GM21737 (cell line): Measurements from ENCODE around the gene CYP27C1.
"Not testable (repeated sequence)": the region's sequence is repeated elsewhere in the genome, so short reads cannot be mapped to it uniquely, and the experiment has no call there.

Experiments
- ATAC-seq: cut with Tn5 transposase; IDR thresholded peaks from one replicate; pipeline ENCODE4 v1.9.1; 2021; ENCODE audit warnings: mild to moderate bottlenecking, moderate library complexity; ENCODE audit not compliant: unreplicated experiment

The CYP27C1 gene, protein sequence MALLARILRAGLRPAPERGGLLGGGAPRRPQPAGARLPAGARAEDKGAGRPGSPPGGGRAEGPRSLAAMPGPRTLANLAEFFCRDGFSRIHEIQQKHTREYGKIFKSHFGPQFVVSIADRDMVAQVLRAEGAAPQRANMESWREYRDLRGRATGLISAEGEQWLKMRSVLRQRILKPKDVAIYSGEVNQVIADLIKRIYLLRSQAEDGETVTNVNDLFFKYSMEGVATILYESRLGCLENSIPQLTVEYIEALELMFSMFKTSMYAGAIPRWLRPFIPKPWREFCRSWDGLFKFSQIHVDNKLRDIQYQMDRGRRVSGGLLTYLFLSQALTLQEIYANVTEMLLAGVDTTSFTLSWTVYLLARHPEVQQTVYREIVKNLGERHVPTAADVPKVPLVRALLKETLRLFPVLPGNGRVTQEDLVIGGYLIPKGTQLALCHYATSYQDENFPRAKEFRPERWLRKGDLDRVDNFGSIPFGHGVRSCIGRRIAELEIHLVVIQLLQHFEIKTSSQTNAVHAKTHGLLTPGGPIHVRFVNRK

DNA sequence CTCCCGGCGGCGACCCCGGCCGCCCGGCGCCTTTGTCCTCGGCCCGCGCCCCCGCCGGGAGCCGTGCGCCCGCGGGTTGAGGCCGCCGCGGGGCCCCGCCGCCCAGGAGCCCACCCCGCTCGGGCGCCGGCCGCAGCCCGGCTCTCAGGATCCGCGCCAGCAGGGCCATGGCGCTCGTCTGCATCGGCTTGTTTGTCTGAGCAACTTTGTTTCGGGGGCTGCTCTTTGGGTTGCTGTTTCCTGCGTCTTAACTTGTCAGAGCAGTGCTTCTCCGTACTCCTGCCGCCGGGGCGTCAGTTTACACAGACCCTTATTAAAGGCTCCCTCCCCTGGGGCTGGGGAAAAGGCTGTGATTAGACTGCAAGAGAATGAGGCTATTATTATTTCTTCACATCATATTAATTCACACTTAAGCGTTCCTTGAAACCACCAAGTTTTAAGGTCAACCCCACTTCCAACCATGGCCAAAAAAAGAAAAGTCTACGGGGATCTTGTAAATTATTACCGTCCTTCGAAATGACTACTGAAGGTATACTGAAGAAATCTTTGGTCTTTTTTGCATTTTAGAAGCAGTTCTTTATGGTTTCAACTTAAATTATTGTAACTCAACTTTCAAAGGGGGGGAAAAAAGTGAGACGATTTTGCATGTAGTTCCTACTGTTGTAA, at the start of gene CYP27C1:
Gene CYP27C1 (minus strand): TSS at position 198 of the 666 bp plus-strand sequence. CDS start 29 bp downstream, at position 169.
- no peak for ATAC-seq

DNA sequence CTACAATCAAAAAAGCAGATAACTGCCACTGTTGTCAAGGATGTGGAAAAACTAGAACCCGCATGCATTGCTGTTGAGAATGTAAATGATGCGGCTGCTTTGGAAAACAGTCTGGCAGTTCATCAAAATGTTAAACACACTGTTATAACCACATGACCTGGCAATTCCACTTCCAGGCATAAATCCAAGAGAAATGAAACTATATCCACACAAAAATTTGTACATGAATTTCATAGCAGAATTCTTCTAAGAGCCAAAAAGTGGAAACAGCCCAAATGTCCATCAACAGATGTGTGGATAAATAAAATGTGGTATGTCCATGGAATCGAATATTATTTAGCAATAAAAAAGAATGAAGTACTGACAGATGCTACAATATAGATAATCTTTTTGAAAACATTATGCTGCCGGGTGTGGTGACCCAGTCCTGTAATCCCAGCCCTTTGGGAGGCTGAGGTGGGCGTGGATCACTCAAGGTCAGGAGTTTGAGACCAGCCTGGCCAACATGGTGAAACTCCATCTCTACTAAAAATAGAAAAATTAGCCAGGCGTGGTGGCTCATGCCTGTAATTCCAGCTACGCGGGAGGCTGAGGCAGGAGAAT, 41.8 kb upstream of the CYP27C1 start:
- ATAC-seq = no peak

DNA sequence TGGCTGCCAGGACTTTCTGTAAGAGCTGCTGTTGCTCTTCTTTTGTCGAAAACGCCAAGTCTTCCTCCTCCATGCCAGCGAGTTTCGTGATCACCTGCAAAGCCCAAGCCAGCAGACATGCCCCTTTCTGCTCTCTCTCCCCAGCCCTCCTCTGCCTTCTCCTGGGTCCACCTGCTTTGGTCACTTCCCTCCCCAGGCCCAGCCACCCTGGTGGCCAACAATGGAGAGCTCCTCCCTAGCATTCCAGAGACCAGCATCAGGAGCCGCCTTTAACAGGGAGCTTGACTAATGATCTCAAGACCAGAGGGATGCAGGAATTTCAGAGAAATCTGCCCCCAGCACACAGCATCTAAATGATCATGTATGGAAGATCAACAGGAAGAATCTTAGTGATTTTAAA, 39.3 kb upstream of the CYP27C1 start:
- ATAC-seq = no peak

DNA sequence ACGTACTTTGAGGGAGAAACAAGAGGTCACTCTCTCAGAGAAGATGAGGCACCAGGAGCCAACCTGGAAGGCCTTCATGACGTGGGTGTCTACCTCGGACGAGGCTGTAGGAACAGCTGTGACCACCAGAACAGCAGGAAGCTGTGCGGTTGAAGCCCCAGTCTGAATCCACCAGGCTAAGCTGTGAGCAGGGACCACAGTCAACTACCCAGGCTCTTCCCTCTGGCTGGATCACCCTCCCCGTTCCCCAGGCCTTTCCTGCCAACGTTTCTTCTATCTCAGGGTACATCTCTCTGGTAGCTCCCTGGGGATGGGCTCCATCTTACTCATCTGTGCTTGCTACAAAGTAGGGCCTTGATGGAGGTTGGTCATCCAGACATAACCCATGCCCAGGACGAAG, 36.8 kb upstream of the CYP27C1 start:
- no peak for ATAC-seq

DNA sequence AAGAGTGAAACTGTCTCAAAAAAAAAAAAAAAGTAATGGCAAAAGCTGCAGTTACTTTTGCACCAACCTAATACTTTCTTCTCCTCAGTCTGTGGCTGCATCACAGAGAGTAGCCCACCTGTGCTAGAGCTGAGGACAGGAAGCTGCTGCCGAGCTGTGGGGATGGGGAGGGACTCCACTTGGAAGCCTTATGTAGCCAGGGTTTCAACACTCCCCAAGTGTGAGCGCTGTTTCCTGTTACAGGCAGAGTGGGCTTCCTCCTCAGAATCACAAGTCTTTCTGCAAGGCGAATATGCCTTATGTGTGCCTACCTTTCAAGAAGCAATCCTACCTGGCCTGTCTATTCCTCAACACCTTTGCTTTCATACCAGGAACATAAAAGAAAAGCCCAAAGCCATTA, 36.3 kb upstream of the CYP27C1 start:
- no peak for ATAC-seq

DNA sequence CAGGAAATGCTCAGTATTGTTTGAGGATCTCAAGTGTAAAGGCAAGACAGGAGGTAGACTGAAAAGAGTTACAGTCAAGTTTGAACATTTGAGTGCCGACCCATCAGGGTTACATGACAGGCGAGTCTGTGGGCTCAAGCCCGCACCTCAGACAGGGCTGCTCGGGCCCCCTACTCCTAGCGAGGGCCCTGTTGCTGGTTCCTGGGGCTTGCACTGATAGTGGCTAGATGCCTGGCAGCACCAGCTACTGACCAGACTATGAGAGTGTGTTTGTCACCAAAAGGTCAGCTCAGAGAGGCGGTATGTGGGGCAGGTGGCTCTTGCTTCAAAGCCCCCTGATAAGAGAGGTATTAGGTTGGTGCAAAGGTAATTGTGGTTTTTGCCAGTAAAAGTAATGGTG, 35.6 kb upstream of the CYP27C1 start:
- ATAC-seq = no peak

DNA sequence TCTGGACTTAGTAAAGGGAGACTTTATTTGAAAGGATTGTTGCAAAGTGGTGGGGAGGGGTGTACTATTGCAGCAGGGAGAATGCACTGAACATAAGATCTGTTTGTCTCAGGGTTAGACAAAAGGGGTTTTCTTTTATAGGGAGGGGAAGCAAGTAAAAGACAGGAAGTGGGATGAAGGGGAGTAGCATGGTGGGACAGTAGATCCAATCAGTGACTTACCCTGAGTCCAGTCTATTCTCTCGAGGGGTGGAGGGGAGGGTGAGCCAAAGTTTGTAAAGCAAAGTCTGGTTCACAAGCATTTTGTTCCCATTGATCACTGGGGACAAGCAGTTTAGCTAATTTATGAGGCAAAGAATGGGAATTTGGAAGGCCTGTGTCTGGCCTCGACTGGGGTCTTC, 35.0 kb upstream of the CYP27C1 start:
- ATAC-seq = no peak

DNA sequence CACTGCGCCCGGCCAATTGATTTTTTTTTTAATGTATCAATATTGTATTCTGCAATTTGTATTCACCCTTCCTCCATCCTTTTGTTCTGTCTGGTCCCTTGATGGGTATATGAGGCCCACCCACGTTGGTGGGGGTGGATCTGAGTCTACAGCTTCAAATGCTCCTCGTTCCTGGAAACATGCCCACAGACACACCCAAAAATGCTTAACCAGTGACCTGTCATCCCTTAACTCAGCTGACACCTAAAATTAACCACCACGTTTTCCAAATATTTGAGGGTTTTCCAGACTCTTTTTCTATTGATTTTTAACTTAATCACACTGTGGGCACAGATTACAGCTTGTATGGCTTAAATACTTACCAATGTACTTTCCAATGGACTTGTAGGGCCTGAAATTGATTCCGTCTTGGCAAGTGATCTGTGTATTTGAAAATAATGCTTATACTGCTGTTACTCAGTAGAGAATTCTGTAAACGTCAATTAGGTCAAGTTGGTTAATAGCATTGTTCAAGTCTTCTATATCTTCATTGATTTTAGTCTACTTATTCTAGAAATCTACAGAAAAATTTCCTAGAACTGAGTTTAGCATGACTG, 34.4 kb upstream of the CYP27C1 start:
- ATAC-seq = no peak

DNA sequence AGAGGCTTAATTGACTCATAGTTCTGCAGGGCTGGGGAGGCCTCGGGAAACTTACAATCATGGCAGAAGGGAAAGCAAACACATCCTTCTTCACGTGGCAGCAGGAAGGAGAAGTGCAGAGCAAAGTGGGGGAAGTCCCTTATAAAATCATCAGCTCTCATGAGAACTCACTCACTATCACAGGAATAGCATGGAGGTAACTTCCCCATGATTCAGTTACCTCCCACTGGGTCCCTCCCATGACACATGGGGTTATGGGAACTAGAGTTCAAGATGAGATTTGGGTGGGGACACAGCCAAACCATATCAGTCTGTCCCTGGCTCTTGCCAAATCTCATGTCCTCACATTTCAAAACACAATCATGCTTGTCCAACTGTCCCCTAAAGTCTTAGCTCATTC, 21.1 kb upstream of the CYP27C1 start:
- not testable (repeated sequence) for ATAC-seq

DNA sequence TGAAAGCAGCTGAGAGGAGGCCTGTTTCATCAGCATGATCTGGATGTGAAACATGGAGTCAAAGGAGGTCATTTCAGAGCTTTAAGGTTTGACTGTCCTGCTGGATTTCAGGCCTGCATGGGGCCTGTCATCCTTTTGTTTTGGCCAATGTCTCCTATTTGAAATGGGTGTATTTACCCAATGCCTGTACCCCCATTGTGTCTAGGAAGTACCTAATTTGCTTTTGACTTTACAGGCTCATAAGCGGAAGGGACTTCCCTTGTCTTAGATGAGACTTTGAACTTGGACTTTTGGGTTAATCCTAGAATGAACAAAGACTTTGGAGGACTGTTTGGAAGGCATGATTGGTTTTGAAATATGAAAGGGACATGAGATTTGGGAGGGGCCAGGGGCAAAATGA, 19.3 kb upstream of the CYP27C1 start:
- no peak for ATAC-seq

DNA sequence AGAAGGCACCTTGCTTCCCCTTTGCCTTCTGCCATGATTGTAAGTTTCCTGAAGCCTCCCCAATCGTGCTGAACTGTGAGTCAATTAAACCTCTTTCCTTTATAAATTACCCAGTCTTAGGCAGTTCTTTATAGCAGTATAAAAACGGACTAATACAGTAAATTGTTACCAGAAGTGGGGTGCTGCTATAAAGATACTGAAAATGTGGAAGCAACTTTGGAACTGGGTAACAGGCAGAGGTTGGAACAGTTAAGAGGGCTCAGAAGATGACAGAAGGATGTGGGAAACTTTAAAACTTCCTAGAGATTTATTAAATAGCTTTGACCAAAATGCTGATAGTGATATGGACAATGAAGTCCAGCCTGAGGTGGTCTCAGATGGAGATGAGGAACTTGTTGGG, 17.7 kb upstream of the CYP27C1 start:
- ATAC-seq = not testable (repeated sequence)

DNA sequence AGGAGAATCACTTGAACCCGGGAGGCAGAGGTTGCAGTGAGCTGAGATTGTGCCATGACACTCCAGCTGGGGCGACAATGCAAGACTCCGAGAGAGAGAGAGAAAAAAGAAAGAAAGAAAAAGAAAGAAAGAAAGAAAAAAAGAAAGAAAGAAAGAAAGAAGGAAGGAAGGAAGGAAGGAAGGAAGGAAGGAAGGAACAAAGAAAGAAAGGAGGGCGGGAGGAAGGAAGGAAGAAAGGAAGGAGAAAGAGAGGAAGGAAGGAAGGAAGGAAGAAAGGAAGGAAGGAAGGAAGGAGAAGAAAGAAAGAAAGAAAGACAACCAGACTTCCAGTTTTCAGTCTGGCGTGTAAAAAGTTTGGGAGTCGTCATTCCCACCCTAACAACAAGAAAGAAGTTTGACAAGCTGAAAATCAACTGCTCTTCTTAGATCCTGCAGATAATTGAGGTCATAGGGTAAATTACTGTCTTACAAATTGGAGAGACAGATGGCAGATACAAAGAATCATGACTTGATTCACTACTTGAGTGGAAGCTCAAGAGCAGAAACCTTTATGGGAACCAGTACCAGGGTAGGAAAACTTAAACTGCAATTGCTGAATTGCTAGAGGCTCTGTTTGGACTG, 15.1 kb upstream of the CYP27C1 start:
- ATAC-seq = no peak

DNA sequence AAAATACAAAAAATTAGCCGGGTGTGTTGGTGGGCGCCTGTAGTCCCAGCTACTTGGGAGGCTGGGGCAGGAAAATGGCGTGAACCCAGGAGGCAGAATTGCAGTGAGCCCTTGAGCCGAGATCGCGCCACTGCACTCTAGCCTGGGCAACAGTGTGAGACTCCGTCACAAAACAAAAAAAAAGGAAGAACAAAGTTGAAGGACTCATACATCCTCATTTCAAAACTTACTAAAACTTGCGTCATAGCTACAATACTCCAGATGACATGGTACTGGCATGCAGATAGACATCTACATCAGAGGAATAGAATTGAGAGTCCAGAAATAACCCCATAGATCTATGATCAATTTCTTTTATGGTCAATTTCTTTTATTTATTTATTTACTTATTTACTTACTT, 13.6 kb upstream of the CYP27C1 start:
- ATAC-seq = no peak

DNA sequence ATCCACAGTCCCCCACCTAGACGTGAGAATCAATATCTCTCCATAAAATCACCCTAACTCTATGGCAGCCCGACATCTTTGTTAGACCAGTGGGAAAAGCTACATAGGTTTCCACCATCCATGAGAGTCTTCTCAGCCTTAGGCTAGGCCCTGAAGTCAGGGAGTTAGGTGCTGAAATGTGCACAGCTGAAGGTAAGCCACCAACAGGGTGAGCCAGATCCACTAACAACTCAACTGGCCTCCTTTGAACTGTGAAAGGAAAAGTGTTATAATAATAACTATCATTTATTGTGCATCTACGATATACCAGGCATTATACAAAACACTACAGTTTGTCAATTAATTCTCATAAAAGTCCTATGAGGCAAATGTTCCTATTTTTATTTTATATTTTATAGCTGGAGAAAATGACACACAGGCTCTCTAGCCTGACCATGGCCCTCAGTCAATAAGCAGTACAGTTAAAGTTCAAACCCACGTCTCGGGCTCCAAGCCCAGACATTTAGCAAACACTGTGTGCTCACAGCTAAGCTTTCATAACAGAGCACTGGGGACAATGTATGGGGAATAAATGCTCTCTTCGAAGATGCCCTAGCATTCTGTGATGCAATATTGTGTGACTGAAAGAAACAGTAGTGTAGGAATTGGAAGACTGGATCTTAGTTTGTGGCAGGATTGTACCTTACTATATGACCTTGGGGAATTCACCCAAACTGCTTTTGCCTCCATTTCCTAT, 11.2 kb upstream of the CYP27C1 start:
- ATAC-seq = no peak

DNA sequence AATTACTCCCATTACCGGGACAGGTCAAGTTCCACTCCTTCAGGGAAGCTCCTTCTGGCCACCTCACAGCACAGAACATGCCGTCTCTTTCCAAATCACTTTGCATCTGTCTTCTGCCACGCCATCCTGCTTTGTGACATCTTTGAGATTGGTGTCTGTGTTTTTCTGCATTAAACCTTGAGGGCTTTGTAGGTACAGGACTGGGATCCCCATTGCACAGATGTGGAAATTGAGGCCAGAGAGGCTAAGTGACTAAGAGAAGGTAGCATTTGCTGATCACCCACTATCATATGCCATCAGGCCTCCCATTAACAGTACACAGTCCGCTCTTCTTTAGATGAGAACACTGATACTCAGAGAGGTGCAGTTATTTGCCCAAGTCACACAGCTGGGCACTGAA, 9.5 kb upstream of the CYP27C1 start:
- no peak for ATAC-seq

DNA sequence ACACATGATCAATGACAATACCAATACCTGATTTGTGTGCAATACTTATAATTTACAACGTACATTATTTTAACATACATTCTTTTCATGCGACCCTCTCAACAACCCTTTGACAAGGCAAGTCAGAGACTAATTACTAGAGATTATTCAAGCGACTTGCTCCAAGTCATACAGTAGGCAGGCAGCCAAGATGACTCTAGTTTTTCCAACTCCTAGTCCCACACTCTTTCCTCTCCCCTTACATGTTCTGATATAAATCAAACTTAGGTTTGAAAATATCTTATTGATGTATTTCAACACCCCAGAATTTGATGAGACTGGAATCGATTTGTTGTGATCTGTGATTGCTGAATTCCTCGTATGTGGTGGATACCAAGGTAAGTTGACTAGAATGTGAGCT, 8.0 kb upstream of the CYP27C1 start:
- no peak for ATAC-seq

DNA sequence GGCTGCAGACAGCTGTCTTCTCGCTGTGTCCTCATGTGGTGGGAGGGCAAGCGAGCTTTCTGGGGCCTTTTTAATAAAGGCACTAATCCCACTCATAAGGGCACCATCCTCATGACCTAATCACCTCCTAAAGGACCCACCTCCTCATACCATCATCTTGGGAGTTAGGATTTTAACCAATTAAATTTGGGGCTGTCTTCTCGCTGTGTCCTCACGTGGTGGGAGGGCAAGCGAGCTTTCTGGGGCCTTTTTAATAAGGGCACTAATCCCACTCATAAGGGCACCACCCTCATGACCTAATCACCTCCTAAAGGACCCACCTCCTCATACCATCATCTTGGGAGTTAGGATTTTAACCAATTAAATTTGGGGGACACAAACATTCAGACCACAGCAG, 7.2 kb upstream of the CYP27C1 start:
- ATAC-seq = not testable (repeated sequence)

DNA sequence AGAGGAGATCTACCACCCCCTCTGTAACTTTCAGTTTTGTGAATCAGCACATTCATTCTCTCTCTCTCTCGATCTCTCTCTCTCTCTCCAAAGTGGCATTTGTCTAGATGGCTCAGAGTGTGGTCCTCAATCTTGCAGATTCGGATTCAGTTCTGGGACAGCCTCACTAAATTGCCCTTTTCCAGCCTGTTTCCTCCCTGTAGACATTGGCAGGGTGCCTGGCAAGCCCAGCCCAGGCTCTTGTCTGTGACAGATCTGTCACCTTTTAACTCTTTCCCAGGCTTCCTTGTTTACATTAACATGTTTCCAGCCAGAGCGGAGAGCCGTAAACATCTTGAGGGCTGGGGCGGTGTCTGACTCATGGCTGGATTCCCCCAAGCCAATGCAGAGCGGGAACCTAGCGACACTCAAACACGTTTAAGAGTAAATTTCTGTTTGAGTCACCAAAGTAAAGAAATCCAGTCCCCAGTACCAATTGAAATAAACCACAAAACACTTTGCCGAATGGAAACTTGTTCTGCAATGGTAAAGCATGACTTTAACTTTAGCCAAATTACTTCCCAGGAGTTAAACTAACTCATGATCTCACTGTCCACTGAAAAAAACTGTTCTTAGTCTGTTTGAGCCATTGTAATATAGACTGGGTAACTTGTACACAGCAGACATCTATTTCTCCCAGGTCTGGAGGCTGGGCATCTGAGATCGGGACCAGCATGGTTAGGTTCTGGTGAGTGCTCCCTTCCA, 6.6 kb upstream of the CYP27C1 start:
- peak; percentile 52 for ATAC-seq

DNA sequence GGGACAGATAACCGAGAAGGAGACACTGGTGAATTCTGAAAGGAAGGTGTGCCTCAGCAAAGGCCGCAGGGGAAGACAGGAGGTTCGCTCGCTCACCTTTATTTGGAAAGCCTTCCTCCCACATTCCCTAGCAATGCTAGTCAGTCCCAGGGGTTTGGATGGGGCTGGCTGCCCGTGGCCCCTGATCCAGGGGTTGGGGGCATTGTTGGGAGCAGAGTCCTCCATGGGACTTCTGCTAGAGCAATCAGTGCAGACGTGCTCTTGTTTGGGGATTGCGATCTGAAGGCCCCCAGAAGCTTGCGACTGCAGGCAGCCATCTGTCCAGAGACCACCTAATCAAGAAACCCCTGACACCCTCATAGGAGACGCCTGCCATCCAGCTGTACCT, 6.0 kb upstream of the CYP27C1 start:
- ATAC-seq = no peak
